Measurements from ENCODE around the gene PLEKHH3.

DNA sequence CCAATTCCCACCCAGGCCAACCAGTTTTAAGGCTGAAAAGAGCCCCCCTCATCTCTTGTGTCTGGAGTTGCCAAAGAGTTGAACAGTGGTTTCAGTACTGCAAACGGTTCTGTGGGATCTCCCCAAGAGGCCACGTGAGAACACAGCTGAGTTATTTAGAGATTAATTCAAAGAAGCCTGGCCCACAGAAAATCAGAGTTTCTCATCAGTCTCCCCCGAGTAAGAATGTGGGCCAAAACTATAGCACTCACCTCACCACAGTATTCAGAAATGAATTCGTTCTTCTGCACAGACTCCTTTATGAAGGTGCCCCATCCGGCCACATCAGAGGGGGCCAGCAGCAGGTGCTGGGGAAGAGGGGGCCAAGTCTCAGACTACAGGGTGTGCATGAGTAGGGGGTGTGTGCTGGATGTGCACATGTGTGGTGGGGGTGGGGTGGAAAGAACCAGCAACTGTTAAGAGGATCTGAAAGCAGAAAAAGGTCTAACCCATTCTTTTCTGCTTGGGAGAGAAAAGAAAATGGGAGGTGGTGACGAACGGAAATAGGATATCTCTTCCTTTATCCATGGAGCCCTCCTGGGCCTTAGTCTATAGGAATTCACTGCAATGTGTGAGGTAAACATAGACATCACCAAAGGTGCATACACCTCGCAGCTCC, 28.2 kb upstream of the PLEKHH3 start:
- TF ChIP-seq SPI1 (IDR thresholded peaks at IDR 0.05; ENCODE audit: low read depth, low read length) (peak; percentile 89), POLR2A (IDR thresholded peaks at IDR 0.05; ENCODE audit: low read depth, low read length) (no peak), POLR2AphosphoS5 (IDR thresholded peaks at IDR 0.05; ENCODE audit: low read depth, low read length) (no peak), TAF1 (IDR thresholded peaks at IDR 0.05; ENCODE audit: low read depth, low read length) (no peak), PAX5 (IDR thresholded peaks at IDR 0.05; ENCODE audit: insufficient read depth, low read length, severe bottlenecking) (no peak)
